K562 (cell line): ENCODE data around the gene CNKSR3. TPM values are rescaled to one million over a fixed set of nuclear protein-coding genes. Genes with fewer than 3 reads are reported as not detected.

Experiments
- ATAC-seq: fragments of 200-7000 bp; cut with Tn5 transposase; 3 replicates; pipeline ENCODE4 v1.9.1; 2020; ENCODE audit warnings: moderate library complexity
- BruUV-seq: library from RNA; stranded (reverse); fragments of 400-500 nt; replicated peaks from 2 replicates; lab custom pipeline; 2021; lab: Mats Ljungman, UMichigan
- CTCF ChIA-PET: fragments of 300-600 bp; formaldehyde crosslinking; extraction: SDS; loops from one replicate; lab custom pipeline; 2021; ENCODE audit warnings: low intra/inter-chr PET ratio; lab: Yijun Ruan, JAX
- POLR2A ChIA-PET: fragments of 300-600, 350-650 bp; sonication (Branson Sonifier 250); formaldehyde crosslinking; extraction: SDS; loops from one replicate; lab custom pipeline; 2021; ENCODE audit warnings: antibody characterized with exemption, inconsistent platforms; lab: Yijun Ruan, JAX
- DNase-seq, 4 experiments: peaks; one replicate each; pipeline versions ENCODE4 v3.0.0 to v3.0.0-alpha.2; 2011 to 2018; ENCODE audit warnings: low spot score in 3 of 4, mixed read lengths in 3 of 4; ENCODE audit errors: extremely low read depth in 1 of 4
- FAIRE-seq: peaks from 2 replicates; lab custom pipeline; 2011; peaks lifted over from hg19 to GRCh38; lab: Jason Lieb, UNC
- H2AFZ ChIP-seq: 2 replicates; pipeline ENCODE4 v1.6.0; 2011; ENCODE audit warnings: low read depth, low read length, control low read depth, inconsistent platforms
- H3K27ac ChIP-seq: fragments of 200-600 bp; 3 replicates; pipeline ENCODE4 v1.8.0; 2011; ENCODE audit warnings: low read depth, mild to moderate bottlenecking, control low read depth, inconsistent platforms, low read length, moderate library complexity, mixed read lengths; ENCODE audit errors: extremely low read depth
- H3K27me3 ChIP-seq, 2 experiments: fragments of 300-600 bp in 1 of 2; 2 replicates in 1 of 2; 3 replicates in 1 of 2; pipeline versions ENCODE4 v1.6.0 to v1.8.0; 2011; ENCODE audit warnings: inconsistent platforms in 2 of 2, low read length in 2 of 2, mild to moderate bottlenecking in 1 of 2, mixed read lengths in 1 of 2, moderate library complexity in 1 of 2; ENCODE audit not compliant: control insufficient read depth in 2 of 2, insufficient read depth in 2 of 2
- H3K36me3 ChIP-seq: fragments of 300-600 bp; 3 replicates; pipeline ENCODE4 v1.8.0; 2011; ENCODE audit warnings: mild to moderate bottlenecking, low read length, inconsistent platforms; ENCODE audit not compliant: control insufficient read depth, insufficient read depth
- H3K4me1 ChIP-seq, 2 experiments: fragments of 200-600 bp in 1 of 2; replicated peaks in 1 of 2; 2 replicates in 1 of 2; 3 replicates in 1 of 2; pipeline versions ENCODE4 v1.5.1 to v1.8.0; 2011; ENCODE audit warnings: inconsistent platforms in 2 of 2, low read length in 2 of 2, mild to moderate bottlenecking in 1 of 2, mixed read lengths in 1 of 2, moderate library complexity in 1 of 2; ENCODE audit not compliant: control insufficient read depth in 2 of 2, insufficient read depth in 2 of 2
- H3K4me2 ChIP-seq: 2 replicates; pipeline ENCODE4 v1.6.1; 2011; ENCODE audit warnings: low read length, control low read depth, inconsistent platforms, mixed read lengths; ENCODE audit not compliant: insufficient read depth
- H3K4me3 ChIP-seq: fragments of 200-600 bp; sonication (generic), shearing (Covaris generic); 2 replicates; pipeline ENCODE4 v1.5.1; 2016; ENCODE audit warnings: control low read depth, inconsistent platforms
- H3K79me2 ChIP-seq: fragments of 200-600 bp; 3 replicates; pipeline ENCODE4 v1.8.0; 2011; ENCODE audit warnings: low read length, inconsistent platforms; ENCODE audit not compliant: control insufficient read depth, insufficient read depth
- H3K9ac ChIP-seq, 2 experiments: 2 replicates each; pipeline versions ENCODE4 v1.6.0 to v1.6.1; 2011; ENCODE audit warnings: low read depth in 2 of 2, low read length in 2 of 2, control low read depth in 1 of 2, inconsistent platforms in 1 of 2, mild to moderate bottlenecking in 1 of 2, mixed read lengths in 1 of 2; ENCODE audit not compliant: insufficient read depth in 1 of 2
- H3K9me1 ChIP-seq: one replicate; pipeline ENCODE4 v1.6.0; 2011; ENCODE audit warnings: inconsistent platforms, mild to moderate bottlenecking, low read length, moderate library complexity; ENCODE audit not compliant: control insufficient read depth, insufficient read depth
- H3K9me3 ChIP-seq: replicated peaks from 2 replicates; pipeline ENCODE4 v1.5.1; 2011; ENCODE audit warnings: low read depth, low read length, inconsistent platforms; ENCODE audit not compliant: control insufficient read depth, insufficient read depth
- H4K20me1 ChIP-seq: replicated peaks from 2 replicates; pipeline ENCODE4 v1.6.1; 2011; ENCODE audit warnings: low read length, inconsistent platforms, mixed read lengths; ENCODE audit not compliant: control insufficient read depth, insufficient read depth
- FUS ChIP-seq: fragments of 200-400 bp; formaldehyde crosslinking; optimal IDR thresholded peaks from 2 replicates; pipeline ENCODE3; 2017; ENCODE audit warnings: low read depth, low read length
- HMG20B ChIP-seq: fragments of 250-450 bp; sonication (Bioruptor Pico); IDR thresholded peaks from 2 replicates; pipeline ENCODE4 v1.5.0; 2021; ENCODE audit warnings: mild to moderate bottlenecking
- HNRNPL ChIP-seq: fragments of 200-400 bp; formaldehyde crosslinking; IDR thresholded peaks from 2 replicates; pipeline ENCODE4 v1.6.1; 2017; ENCODE audit warnings: low read depth, mild to moderate bottlenecking, low read length
- NUFIP1 ChIP-seq: fragments of 450-650 bp; IDR thresholded peaks from 2 replicates; pipeline ENCODE4 v1.6.1; 2018; ENCODE audit not compliant: partially characterized antibody
- ZNF324 ChIP-seq: fragments of 250-450 bp; sonication (Bioruptor Pico); IDR thresholded peaks from 2 replicates; pipeline ENCODE4 v1.4.0; 2020; ENCODE audit warnings: mild to moderate bottlenecking
- ZNF584 ChIP-seq: fragments of 200-800 bp; sonication (Bioruptor generic); IDR thresholded peaks from 2 replicates; pipeline ENCODE4 v1.6.1; 2016; ENCODE audit warnings: low read depth, mild to moderate bottlenecking, missing genetic modification characterization, missing compliant biosample characterization
- WGBS: fragments of 100-300 bp; shearing (Covaris generic); methylation state at CpG from one replicate; pipeline ENCODE4 v1.1.6; 2016; ENCODE audit warnings: low coverage, mixed read lengths; ENCODE audit not compliant: insufficient coverage; ENCODE audit errors: missing lambda C conversion rate; 5-methylcytosine and 5-hydroxymethylcytosine counted together
- in situ Hi-C: fragments of 300-500 bp; cut with MboI; formaldehyde crosslinking; loops from 4 replicates; pipeline ENCODE4 v1.15.0; 2018; ENCODE audit warnings: inconsistent platforms, mixed read lengths
- intact Hi-C: fragments of 100-400 bp; cut with micrococcal nuclease; formaldehyde crosslinking; loops from 2 replicates; pipeline ENCODE4 v1.14.2; 2022
- polyA plus RNA-seq, 8 experiments: library from polyadenylated mRNA; depleted of rRNA in 4 of 8; stranded (reverse) in 5 of 8; unstranded in 3 of 8; fragments of >200 nt; fragmentation: Nextera tagmentation in 2 of 8; fragmentation: Illumina TruSeq in 1 of 8; extraction: Ambion mirVana in 2 of 8; extraction: Trizol in 1 of 8; gene quantifications; 2 replicates each; pipeline versions ENCODE4 v1.2.1 to v1.2.3, GENCODE V29; 2011 to 2014; ENCODE audit warnings: inconsistent platforms in 1 of 8, missing spikeins in 1 of 8
- total RNA-seq, 7 experiments: library from RNA; depleted of rRNA in 6 of 7; stranded (reverse); fragments of >200 nt in 6 of 7; fragmentation: Illumina TruSeq in 2 of 7; extraction: Trizol in 2 of 7; gene quantifications; 2 replicates each; pipeline versions ENCODE4 v1.2.1 to v1.2.3, GENCODE V29; 2011 to 2021; ENCODE audit warnings: low replicate concordance in 1 of 7
- TF ChIP-seq, protein P1 (sequence below), 2 experiments: fragments of 450-650 bp; formaldehyde crosslinking in 1 of 2; IDR thresholded peaks; 2 replicates each; pipeline versions ENCODE4 v1.4.0 to v1.6.1; 2014 to 2020; ENCODE audit warnings: mild to moderate bottlenecking in 2 of 2, borderline replicate concordance in 1 of 2, low read depth in 1 of 2
- TF ChIP-seq, protein P2 (sequence below): fragments of 250-450 bp; sonication (Bioruptor Pico); IDR thresholded peaks from 2 replicates; pipeline ENCODE4 v1.5.1; 2021; ENCODE audit warnings: mild to moderate bottlenecking

CNKSR3 gene
- total and polyA plus RNA-seq, 9 of the 15 experiments (the other 6 are each of a cell fraction or from before 2014, with no cell fraction given), result 4.5 to 29.6 (median 9.5) TPM

DNA sequence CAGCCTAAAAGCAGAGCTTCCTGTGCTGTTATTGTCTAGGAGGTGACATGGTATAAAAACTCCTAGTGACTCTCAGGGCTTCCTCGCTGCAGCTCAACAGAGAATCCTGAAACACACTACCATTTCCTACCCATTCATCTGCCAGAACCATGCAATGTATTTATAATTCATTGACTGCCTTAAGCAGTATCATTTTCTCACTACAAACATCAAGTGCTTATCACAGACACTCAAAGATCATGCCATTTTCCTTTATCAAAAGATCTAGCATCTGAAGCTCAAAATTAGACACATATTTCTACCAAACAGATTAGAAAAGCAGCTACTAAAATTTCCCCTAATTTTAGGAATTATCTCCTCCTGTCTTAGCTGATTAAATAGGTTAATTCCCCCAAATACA lies 83.5 kb downstream of the CNKSR3 start:
- Histone ChIP-seq H3K9me3 (peaks cover 4% of the 10 kb centered on the region; the same call in 1 of the 2 replicates), H3K79me2 (0 out of 3 replicates have a peak, but pooled peaks cover 1% of the 10 kb centered on the region), H3K4me1 (peaks cover 0 to 2% of the 10 kb centered on the region in 2 experiments; a peak in 2 of 5 replicates), H3K9ac (no peak overlapping the region), H3K27me3 (no peaks in the 10 kb centered on the region)
- POLR2A ChIA-PET, result interaction anchor here (1.3 kb wide), 1 partner anchor 9 kb away, joined by 4 read pairs; no protein-coding TSS in a partner anchor
- TF ChIP-seq, protein P1, sequence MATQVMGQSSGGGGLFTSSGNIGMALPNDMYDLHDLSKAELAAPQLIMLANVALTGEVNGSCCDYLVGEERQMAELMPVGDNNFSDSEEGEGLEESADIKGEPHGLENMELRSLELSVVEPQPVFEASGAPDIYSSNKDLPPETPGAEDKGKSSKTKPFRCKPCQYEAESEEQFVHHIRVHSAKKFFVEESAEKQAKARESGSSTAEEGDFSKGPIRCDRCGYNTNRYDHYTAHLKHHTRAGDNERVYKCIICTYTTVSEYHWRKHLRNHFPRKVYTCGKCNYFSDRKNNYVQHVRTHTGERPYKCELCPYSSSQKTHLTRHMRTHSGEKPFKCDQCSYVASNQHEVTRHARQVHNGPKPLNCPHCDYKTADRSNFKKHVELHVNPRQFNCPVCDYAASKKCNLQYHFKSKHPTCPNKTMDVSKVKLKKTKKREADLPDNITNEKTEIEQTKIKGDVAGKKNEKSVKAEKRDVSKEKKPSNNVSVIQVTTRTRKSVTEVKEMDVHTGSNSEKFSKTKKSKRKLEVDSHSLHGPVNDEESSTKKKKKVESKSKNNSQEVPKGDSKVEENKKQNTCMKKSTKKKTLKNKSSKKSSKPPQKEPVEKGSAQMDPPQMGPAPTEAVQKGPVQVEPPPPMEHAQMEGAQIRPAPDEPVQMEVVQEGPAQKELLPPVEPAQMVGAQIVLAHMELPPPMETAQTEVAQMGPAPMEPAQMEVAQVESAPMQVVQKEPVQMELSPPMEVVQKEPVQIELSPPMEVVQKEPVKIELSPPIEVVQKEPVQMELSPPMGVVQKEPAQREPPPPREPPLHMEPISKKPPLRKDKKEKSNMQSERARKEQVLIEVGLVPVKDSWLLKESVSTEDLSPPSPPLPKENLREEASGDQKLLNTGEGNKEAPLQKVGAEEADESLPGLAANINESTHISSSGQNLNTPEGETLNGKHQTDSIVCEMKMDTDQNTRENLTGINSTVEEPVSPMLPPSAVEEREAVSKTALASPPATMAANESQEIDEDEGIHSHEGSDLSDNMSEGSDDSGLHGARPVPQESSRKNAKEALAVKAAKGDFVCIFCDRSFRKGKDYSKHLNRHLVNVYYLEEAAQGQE (IDR thresholded peaks at IDR 0.05; ENCODE audit: borderline replicate concordance), result no peak
- TF ChIP-seq, protein P1 (CRISPR knock-in tag; IDR thresholded peaks at IDR 0.05; ENCODE audit: low read depth), result no peak
- TF ChIP-seq HMG20B (CRISPR knock-in tag) (no peak), NUFIP1 (no peak), HNRNPL (no peak), FUS (no peak), ZNF324 (CRISPR knock-in tag) (no peak), ZNF584 (no peak)
- TF ChIP-seq, protein P2, sequence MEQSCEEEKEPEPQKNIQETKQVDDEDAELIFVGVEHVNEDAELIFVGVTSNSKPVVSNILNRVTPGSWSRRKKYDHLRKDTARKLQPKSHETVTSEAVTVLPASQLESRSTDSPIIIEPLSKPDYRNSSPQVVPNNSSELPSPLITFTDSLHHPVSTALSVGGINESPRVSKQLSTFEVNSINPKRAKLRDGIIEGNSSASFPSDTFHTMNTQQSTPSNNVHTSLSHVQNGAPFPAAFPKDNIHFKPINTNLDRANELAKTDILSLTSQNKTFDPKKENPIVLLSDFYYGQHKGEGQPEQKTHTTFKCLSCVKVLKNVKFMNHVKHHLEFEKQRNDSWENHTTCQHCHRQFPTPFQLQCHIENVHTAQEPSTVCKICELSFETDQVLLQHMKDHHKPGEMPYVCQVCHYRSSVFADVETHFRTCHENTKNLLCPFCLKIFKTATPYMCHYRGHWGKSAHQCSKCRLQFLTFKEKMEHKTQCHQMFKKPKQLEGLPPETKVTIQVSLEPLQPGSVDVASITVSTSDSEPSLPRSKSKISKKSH (CRISPR knock-in tag), result no peak
- TF ChIP-seq, all 486 proteins: peak for 0
- Histone ChIP-seq H3K9me1 (no peaks in the 10 kb centered on the region), H3K4me2 (no peak overlapping the region), H3K36me3 (peaks cover 62% of the 10 kb centered on the region), H2AFZ (no peak overlapping the region), H4K20me1 (no peaks in the 10 kb centered on the region), H3K4me3 (no peak overlapping the region), H3K27ac (no peak overlapping the region)
- 100% methylated on average over 1 of the region's 1 CpG for WGBS
- no TSS peak for BruUV-seq
- ATAC-seq (no peak), DNase-seq (no peak), FAIRE-seq (no peak)
- in situ Hi-C loops, result no loop called here
- intact Hi-C loops, result no loop called here
- CTCF ChIA-PET, result no interaction called here
